HCT116 (cell line): ENCODE results near the gene FHIT. TPM values are rescaled to one million over a fixed set of nuclear protein-coding genes. Genes with fewer than 3 reads are reported as not detected.

Experiments
- ATAC-seq: fragments of 200-7000 bp; cut with Tn5 transposase; 2 replicates; pipeline ENCODE4 v1.9.1; 2020; ENCODE audit warnings: mild to moderate bottlenecking, moderate library complexity
- BruUV-seq: library from RNA; stranded (reverse); fragments of 400-500 nt; replicated peaks from 2 replicates; lab custom pipeline; 2021; lab: Mats Ljungman, UMichigan
- CTCF ChIA-PET: fragments of 300-600 bp; sonication (Branson Sonifier 250); formaldehyde crosslinking; loops from one replicate; lab custom pipeline; 2021; ENCODE audit warnings: antibody characterized with exemption; lab: Charles Lee
- POLR2A ChIA-PET: fragments of 300-600, 350-600 bp; sonication (Branson Sonifier 250); formaldehyde crosslinking; loops from one replicate; lab custom pipeline; 2021; ENCODE audit warnings: antibody characterized with exemption; lab: Charles Lee
- RAD21 ChIA-PET, 2 experiments: fragments of 300-600 bp; sonication (Branson Sonifier 250); formaldehyde crosslinking; loops; one replicate each; lab custom pipeline; 2023; ENCODE audit warnings: low total read pairs in 2 of 2; ENCODE audit not compliant: uncharacterized antibody in 2 of 2, unreplicated experiment in 2 of 2, low non-redundant PET in 1 of 2; lab: Charles Lee
- DNase-seq: peaks from one replicate; pipeline ENCODE4 v3.0.0-alpha.2; 2010; ENCODE audit warnings: low read depth, low spot score
- H2AFZ ChIP-seq: fragments of 200-600 bp; shearing (Covaris generic), sonication (generic); 2 replicates; pipeline ENCODE4 v1.6.1; 2017; ENCODE audit warnings: low read depth, mixed run types, mixed read lengths, antibody characterized with exemption, low read length; ENCODE audit not compliant: poor library complexity, severe bottlenecking
- H3K27ac ChIP-seq: 2 replicates; pipeline ENCODE4 v1.5.1; 2012; ENCODE audit warnings: low read depth, low read length
- H3K27me3 ChIP-seq: fragments of 200-600 bp; sonication (generic); 2 replicates; pipeline ENCODE4 v1.6.1; 2016; ENCODE audit warnings: mixed run types, low read length, mixed read lengths; ENCODE audit not compliant: insufficient read depth
- H3K36me3 ChIP-seq, 2 experiments: fragments of 200-500 bp in 1 of 2; fragments of 200-600 bp in 1 of 2; sonication (Bioruptor generic) in 1 of 2; sonication (generic) in 1 of 2; 2 replicates each; pipeline versions ENCODE4 v1.5.1 to v1.6.1; 2014 to 2016; ENCODE audit warnings: low read length in 2 of 2, inconsistent platforms in 1 of 2, mixed read lengths in 1 of 2, mixed run types in 1 of 2; ENCODE audit not compliant: insufficient read depth in 2 of 2, control insufficient read depth in 1 of 2
- H3K4me1 ChIP-seq, 2 experiments: fragments of 200-600 bp in 1 of 2; sonication (generic) in 1 of 2; 2 replicates each; pipeline versions ENCODE4 v1.5.1 to v1.6.1; 2012 to 2017; ENCODE audit warnings: low read length in 2 of 2, inconsistent platforms in 1 of 2, mild to moderate bottlenecking in 1 of 2, mixed read lengths in 1 of 2, mixed run types in 1 of 2, moderate library complexity in 1 of 2; ENCODE audit not compliant: insufficient read depth in 2 of 2, control insufficient read depth in 1 of 2
- H3K4me2 ChIP-seq: fragments of 200-600 bp; sonication (generic); 2 replicates; pipeline ENCODE4 v1.6.1; 2017; ENCODE audit warnings: mixed run types, low read length, mixed read lengths
- H3K4me3 ChIP-seq, 2 experiments: fragments of 200-600 bp in 1 of 2; sonication (generic) in 1 of 2; replicated peaks in 1 of 2; 2 replicates each; pipeline ENCODE4 v1.5.1; 2011 to 2016; ENCODE audit warnings: low read length in 2 of 2, control low read depth in 1 of 2, low read depth in 1 of 2, mild to moderate bottlenecking in 1 of 2, mixed read lengths in 1 of 2, mixed run types in 1 of 2
- H3K79me2 ChIP-seq: fragments of 200-600 bp; sonication (generic); 2 replicates; pipeline ENCODE4 v1.6.1; 2017; ENCODE audit warnings: mild to moderate bottlenecking, mixed run types, low read length, moderate library complexity, mixed read lengths; ENCODE audit not compliant: insufficient read depth
- H3K9ac ChIP-seq: fragments of 200-600 bp; sonication (generic); 2 replicates; pipeline ENCODE4 v1.6.1; 2016; ENCODE audit warnings: low read length, mixed read lengths
- H3K9me2 ChIP-seq: fragments of 200-600 bp; sonication (generic), shearing (Covaris generic); 2 replicates; pipeline ENCODE4 v1.6.1; 2017; ENCODE audit warnings: mixed run types, mild to moderate bottlenecking, moderate library complexity; ENCODE audit not compliant: insufficient read depth
- H3K9me3 ChIP-seq, 2 experiments: fragments of 200-500 bp in 1 of 2; fragments of 200-600 bp in 1 of 2; sonication (Bioruptor generic) in 1 of 2; sonication (generic) in 1 of 2; 2 replicates each; pipeline ENCODE4 v1.6.1; 2014 to 2017; ENCODE audit warnings: low read length in 2 of 2, mixed read lengths in 2 of 2, inconsistent platforms in 1 of 2, low read depth in 1 of 2, mild to moderate bottlenecking in 1 of 2, mixed run types in 1 of 2, moderate library complexity in 1 of 2; ENCODE audit not compliant: control insufficient read depth in 1 of 2, insufficient read depth in 1 of 2
- H4K20me1 ChIP-seq: fragments of 200-600 bp; sonication (generic), shearing (Covaris generic); 2 replicates; pipeline ENCODE4 v1.6.1; 2017; ENCODE audit warnings: mixed run types, mild to moderate bottlenecking, moderate library complexity; ENCODE audit not compliant: insufficient read depth
- CBX3 ChIP-seq: IDR thresholded peaks from 2 replicates; pipeline ENCODE4 v1.6.1; 2012; ENCODE audit warnings: low read depth
- CEBPB ChIP-seq: IDR thresholded peaks from 2 replicates; pipeline ENCODE4 v1.6.1; 2012; ENCODE audit warnings: low read depth
- EGR1 ChIP-seq: IDR thresholded peaks from 2 replicates; pipeline ENCODE4 v1.6.1; 2012; ENCODE audit warnings: low read depth
- ELF1 ChIP-seq: IDR thresholded peaks from 2 replicates; pipeline ENCODE4 v1.6.1; 2012; ENCODE audit warnings: low read depth, borderline replicate concordance
- EZH2 ChIP-seq: fragments of 200-600 bp; sonication (generic); IDR thresholded peaks from 2 replicates; pipeline ENCODE4 v1.6.1; 2017; ENCODE audit warnings: antibody characterized with exemption, mixed run types
- EZH2phosphoT487 ChIP-seq: fragments of 200-600 bp; IDR thresholded peaks from 2 replicates; pipeline ENCODE4 v1.6.1; 2018; ENCODE audit warnings: antibody characterized with exemption, borderline replicate concordance
- FOSL1 ChIP-seq: IDR thresholded peaks from 2 replicates; pipeline ENCODE4 v1.6.1; 2012; ENCODE audit warnings: low read depth
- JUND ChIP-seq: IDR thresholded peaks from 2 replicates; pipeline ENCODE4 v1.6.1; 2012
- RAD21 ChIP-seq: IDR thresholded peaks from 2 replicates; pipeline ENCODE4 v1.6.1; 2012; ENCODE audit warnings: low read depth, mild to moderate bottlenecking
- SP1 ChIP-seq: IDR thresholded peaks from 2 replicates; pipeline ENCODE4 v1.6.1; 2012; ENCODE audit warnings: low read depth
- SRF ChIP-seq: IDR thresholded peaks from 2 replicates; pipeline ENCODE4 v1.6.1; 2012; ENCODE audit warnings: low read depth
- TCF7L2 ChIP-seq: IDR thresholded peaks from 2 replicates; pipeline ENCODE4 v1.7.0; 2011; ENCODE audit warnings: borderline replicate concordance, inconsistent platforms; ENCODE audit not compliant: insufficient read depth, insufficient read length; ENCODE audit errors: extremely low read depth
- ZFX ChIP-seq: fragments of 450-650 bp; IDR thresholded peaks from 2 replicates; pipeline ENCODE4 v1.6.1; 2017
- intact Hi-C: fragments of 100-400 bp; cut with micrococcal nuclease; formaldehyde crosslinking; loops from 2 replicates; pipeline ENCODE4 v1.10.0; 2022
- total RNA-seq: library from RNA; stranded (reverse); gene quantifications from one replicate; pipeline ENCODE4 v1.2.1, GENCODE V29; 2021; ENCODE audit not compliant: unreplicated experiment
- TF ChIP-seq, protein P1 (sequence below), 3 experiments: fragments of 200-600 bp in 1 of 3; sonication (generic) in 1 of 3; IDR thresholded peaks in 2 of 3; conservative IDR thresholded peaks in 1 of 3; 2 replicates each; pipeline ENCODE4 v1.5.1; 2012 to 2017; ENCODE audit warnings: low read depth in 2 of 3, low read length in 2 of 3, antibody characterized with exemption in 1 of 3, borderline replicate concordance in 1 of 3, control low read depth in 1 of 3, mild to moderate bottlenecking in 1 of 3, mixed read lengths in 1 of 3, mixed run types in 1 of 3, moderate library complexity in 1 of 3; ENCODE audit not compliant: insufficient read depth in 1 of 3
- TF ChIP-seq, protein P2 (sequence below): IDR thresholded peaks from 2 replicates; pipeline ENCODE4 v1.6.1; 2012; ENCODE audit warnings: low read depth
- TF ChIP-seq, protein P3 (sequence below): IDR thresholded peaks from 2 replicates; pipeline ENCODE4 v1.6.1; 2012

FHIT gene
- total RNA-seq, 1 experiment from 2014 or later = 20.1 TPM

DNA sequence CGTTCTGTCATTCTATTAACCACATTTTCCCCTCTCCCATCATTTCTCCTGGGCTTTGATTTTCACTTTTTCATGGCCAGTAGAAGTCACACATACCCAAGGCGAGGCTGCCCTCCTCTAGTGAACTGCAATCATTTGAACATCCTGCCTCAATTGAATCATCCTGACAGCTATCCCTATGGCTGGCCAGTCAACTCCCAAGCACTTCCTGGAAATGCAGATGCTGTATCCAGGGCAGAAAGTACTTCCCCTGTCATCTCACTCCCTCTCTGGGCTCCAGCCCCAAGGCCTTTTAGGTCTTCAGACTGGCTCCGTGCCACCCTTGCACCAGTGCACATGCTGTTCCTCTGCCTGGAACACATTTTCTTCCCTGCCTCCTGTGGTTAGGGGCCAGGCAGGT lies 1463.1 kb downstream of the FHIT start:
- TF ChIP-seq SRF = no peak
- no peak for TF ChIP-seq CEBPB
- no peak for TF ChIP-seq EZH2
- TF ChIP-seq FOSL1 = no peak
- no peak for TF ChIP-seq ELF1
- ChIA-PET CTCF (no interaction called here), POLR2A (no interaction called here), RAD21 (no interaction called here)
- Histone ChIP-seq H2AFZ (no peak overlapping the region), H3K4me2 (no peak overlapping the region), H3K9ac (no peak overlapping the region), H3K27ac (no peak overlapping the region), H3K4me1 (no peaks in the 10 kb centered on the region), H3K9me3 (no peaks in the 10 kb centered on the region), H4K20me1 (no peaks in the 10 kb centered on the region), H3K27me3 (no peaks in the 10 kb centered on the region), H3K9me2 (no peaks in the 10 kb centered on the region), H3K4me3 (no peak overlapping the region), H3K79me2 (no peaks in the 10 kb centered on the region), H3K36me3 (no peaks in the 10 kb centered on the region)
- no peak for ATAC-seq
- intact Hi-C loops = no loop called here
- DNase-seq = no peak
- no TSS peak for BruUV-seq

DNA sequence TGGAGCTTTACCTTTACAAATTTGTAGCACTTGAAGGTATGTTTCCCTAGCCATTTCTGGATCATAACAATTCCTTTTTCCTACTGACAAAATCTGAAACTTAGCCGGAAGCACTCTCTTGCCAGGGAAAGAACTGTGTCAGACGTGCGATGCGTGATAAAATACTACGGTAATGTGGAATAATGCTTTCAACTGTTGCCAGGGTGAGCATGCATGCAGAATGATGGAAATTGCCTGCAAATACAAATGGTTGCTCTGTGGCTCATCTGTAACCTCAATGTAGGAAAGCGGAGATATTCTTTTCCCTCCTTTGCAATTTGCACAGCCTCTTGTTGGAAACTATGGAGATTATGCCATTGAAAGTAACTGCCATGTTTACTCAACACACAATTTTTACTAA lies 1464.9 kb downstream of the FHIT start:
- H3K4me3 ChIP-seq = no peak overlapping the region
- CTCF ChIA-PET = no interaction called here
- H3K79me2 ChIP-seq = no peaks in the 10 kb centered on the region
- RAD21 ChIA-PET = no interaction called here
- ATAC-seq (no peak), DNase-seq (no peak)
- POLR2A ChIA-PET = no interaction called here
- H3K9me3 ChIP-seq = no peaks in the 10 kb centered on the region
- intact Hi-C loops = no loop called here
- H2AFZ ChIP-seq = no peak overlapping the region
- H3K9me2 ChIP-seq = no peaks in the 10 kb centered on the region
- H4K20me1 ChIP-seq = no peaks in the 10 kb centered on the region
- H3K4me2 ChIP-seq = no peak overlapping the region
- no peaks in the 10 kb centered on the region for H3K4me1 ChIP-seq
- H3K9ac ChIP-seq = no peak overlapping the region
- no TSS peak for BruUV-seq
- H3K27me3 ChIP-seq = no peaks in the 10 kb centered on the region
- no peaks in the 10 kb centered on the region for H3K36me3 ChIP-seq
- no peak overlapping the region for H3K27ac ChIP-seq
- no peak for TF ChIP-seq JUND
- no peak for TF ChIP-seq ZFX
- no peak for TF ChIP-seq EZH2phosphoT487
- no peak for TF ChIP-seq TCF7L2
- TF ChIP-seq, protein P1, sequence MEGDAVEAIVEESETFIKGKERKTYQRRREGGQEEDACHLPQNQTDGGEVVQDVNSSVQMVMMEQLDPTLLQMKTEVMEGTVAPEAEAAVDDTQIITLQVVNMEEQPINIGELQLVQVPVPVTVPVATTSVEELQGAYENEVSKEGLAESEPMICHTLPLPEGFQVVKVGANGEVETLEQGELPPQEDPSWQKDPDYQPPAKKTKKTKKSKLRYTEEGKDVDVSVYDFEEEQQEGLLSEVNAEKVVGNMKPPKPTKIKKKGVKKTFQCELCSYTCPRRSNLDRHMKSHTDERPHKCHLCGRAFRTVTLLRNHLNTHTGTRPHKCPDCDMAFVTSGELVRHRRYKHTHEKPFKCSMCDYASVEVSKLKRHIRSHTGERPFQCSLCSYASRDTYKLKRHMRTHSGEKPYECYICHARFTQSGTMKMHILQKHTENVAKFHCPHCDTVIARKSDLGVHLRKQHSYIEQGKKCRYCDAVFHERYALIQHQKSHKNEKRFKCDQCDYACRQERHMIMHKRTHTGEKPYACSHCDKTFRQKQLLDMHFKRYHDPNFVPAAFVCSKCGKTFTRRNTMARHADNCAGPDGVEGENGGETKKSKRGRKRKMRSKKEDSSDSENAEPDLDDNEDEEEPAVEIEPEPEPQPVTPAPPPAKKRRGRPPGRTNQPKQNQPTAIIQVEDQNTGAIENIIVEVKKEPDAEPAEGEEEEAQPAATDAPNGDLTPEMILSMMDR (IDR thresholded peaks at IDR 0.05 in 2 of 3, conservative IDR thresholded peaks at IDR 0.05 in 1 of 3; ENCODE audit: borderline replicate concordance in 1 of 3, insufficient read depth in 1 of 3, low read depth in 2 of 3, low read length in 2 of 3) = no peak
- TF ChIP-seq, protein P2, sequence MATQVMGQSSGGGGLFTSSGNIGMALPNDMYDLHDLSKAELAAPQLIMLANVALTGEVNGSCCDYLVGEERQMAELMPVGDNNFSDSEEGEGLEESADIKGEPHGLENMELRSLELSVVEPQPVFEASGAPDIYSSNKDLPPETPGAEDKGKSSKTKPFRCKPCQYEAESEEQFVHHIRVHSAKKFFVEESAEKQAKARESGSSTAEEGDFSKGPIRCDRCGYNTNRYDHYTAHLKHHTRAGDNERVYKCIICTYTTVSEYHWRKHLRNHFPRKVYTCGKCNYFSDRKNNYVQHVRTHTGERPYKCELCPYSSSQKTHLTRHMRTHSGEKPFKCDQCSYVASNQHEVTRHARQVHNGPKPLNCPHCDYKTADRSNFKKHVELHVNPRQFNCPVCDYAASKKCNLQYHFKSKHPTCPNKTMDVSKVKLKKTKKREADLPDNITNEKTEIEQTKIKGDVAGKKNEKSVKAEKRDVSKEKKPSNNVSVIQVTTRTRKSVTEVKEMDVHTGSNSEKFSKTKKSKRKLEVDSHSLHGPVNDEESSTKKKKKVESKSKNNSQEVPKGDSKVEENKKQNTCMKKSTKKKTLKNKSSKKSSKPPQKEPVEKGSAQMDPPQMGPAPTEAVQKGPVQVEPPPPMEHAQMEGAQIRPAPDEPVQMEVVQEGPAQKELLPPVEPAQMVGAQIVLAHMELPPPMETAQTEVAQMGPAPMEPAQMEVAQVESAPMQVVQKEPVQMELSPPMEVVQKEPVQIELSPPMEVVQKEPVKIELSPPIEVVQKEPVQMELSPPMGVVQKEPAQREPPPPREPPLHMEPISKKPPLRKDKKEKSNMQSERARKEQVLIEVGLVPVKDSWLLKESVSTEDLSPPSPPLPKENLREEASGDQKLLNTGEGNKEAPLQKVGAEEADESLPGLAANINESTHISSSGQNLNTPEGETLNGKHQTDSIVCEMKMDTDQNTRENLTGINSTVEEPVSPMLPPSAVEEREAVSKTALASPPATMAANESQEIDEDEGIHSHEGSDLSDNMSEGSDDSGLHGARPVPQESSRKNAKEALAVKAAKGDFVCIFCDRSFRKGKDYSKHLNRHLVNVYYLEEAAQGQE = no peak
- TF ChIP-seq, protein P3, sequence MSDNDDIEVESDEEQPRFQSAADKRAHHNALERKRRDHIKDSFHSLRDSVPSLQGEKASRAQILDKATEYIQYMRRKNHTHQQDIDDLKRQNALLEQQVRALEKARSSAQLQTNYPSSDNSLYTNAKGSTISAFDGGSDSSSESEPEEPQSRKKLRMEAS = no peak
- no peak for TF ChIP-seq CEBPB
- no peak for TF ChIP-seq EZH2
- TF ChIP-seq RAD21 = no peak
- TF ChIP-seq SP1 = no peak
- TF ChIP-seq CBX3 = no peak
- TF ChIP-seq SRF = no peak
- TF ChIP-seq EGR1 = no peak
